HCT116 (cell line): ENCODE results near the gene KRTCAP2. TPM values are rescaled to one million over a fixed set of nuclear protein-coding genes. Genes with fewer than 3 reads are reported as not detected.

Source experiments
- ATAC-seq: fragments of 200-7000 bp; cut with Tn5 transposase; 2 replicates; pipeline ENCODE4 v1.9.1; 2020; ENCODE audit warnings: mild to moderate bottlenecking, moderate library complexity
- BruUV-seq: library from RNA; stranded (reverse); fragments of 400-500 nt; replicated peaks from 2 replicates; lab custom pipeline; 2021; lab: Mats Ljungman, UMichigan
- CTCF ChIA-PET: fragments of 300-600 bp; sonication (Branson Sonifier 250); formaldehyde crosslinking; loops from one replicate; lab custom pipeline; 2021; ENCODE audit warnings: antibody characterized with exemption; lab: Charles Lee
- POLR2A ChIA-PET: fragments of 300-600, 350-600 bp; sonication (Branson Sonifier 250); formaldehyde crosslinking; loops from one replicate; lab custom pipeline; 2021; ENCODE audit warnings: antibody characterized with exemption; lab: Charles Lee
- RAD21 ChIA-PET, 2 experiments: fragments of 300-600 bp; sonication (Branson Sonifier 250); formaldehyde crosslinking; loops; one replicate each; lab custom pipeline; 2023; ENCODE audit warnings: low total read pairs in 2 of 2; ENCODE audit not compliant: uncharacterized antibody in 2 of 2, unreplicated experiment in 2 of 2, low non-redundant PET in 1 of 2; lab: Charles Lee
- DNase-seq: peaks from one replicate; pipeline ENCODE4 v3.0.0-alpha.2; 2010; ENCODE audit warnings: low read depth, low spot score
- H2AFZ ChIP-seq: fragments of 200-600 bp; shearing (Covaris generic), sonication (generic); 2 replicates; pipeline ENCODE4 v1.6.1; 2017; ENCODE audit warnings: low read depth, mixed run types, mixed read lengths, antibody characterized with exemption, low read length; ENCODE audit not compliant: poor library complexity, severe bottlenecking
- H3K27ac ChIP-seq: 2 replicates; pipeline ENCODE4 v1.5.1; 2012; ENCODE audit warnings: low read depth, low read length
- H3K27me3 ChIP-seq: fragments of 200-600 bp; sonication (generic); 2 replicates; pipeline ENCODE4 v1.6.1; 2016; ENCODE audit warnings: mixed run types, low read length, mixed read lengths; ENCODE audit not compliant: insufficient read depth
- H3K36me3 ChIP-seq, 2 experiments: fragments of 200-500 bp in 1 of 2; fragments of 200-600 bp in 1 of 2; sonication (Bioruptor generic) in 1 of 2; sonication (generic) in 1 of 2; 2 replicates each; pipeline versions ENCODE4 v1.5.1 to v1.6.1; 2014 to 2016; ENCODE audit warnings: low read length in 2 of 2, inconsistent platforms in 1 of 2, mixed read lengths in 1 of 2, mixed run types in 1 of 2; ENCODE audit not compliant: insufficient read depth in 2 of 2, control insufficient read depth in 1 of 2
- H3K4me1 ChIP-seq, 2 experiments: fragments of 200-600 bp in 1 of 2; sonication (generic) in 1 of 2; 2 replicates each; pipeline versions ENCODE4 v1.5.1 to v1.6.1; 2012 to 2017; ENCODE audit warnings: low read length in 2 of 2, inconsistent platforms in 1 of 2, mild to moderate bottlenecking in 1 of 2, mixed read lengths in 1 of 2, mixed run types in 1 of 2, moderate library complexity in 1 of 2; ENCODE audit not compliant: insufficient read depth in 2 of 2, control insufficient read depth in 1 of 2
- H3K4me2 ChIP-seq: fragments of 200-600 bp; sonication (generic); 2 replicates; pipeline ENCODE4 v1.6.1; 2017; ENCODE audit warnings: mixed run types, low read length, mixed read lengths
- H3K4me3 ChIP-seq, 2 experiments: fragments of 200-600 bp in 1 of 2; sonication (generic) in 1 of 2; replicated peaks in 1 of 2; 2 replicates each; pipeline ENCODE4 v1.5.1; 2011 to 2016; ENCODE audit warnings: low read length in 2 of 2, control low read depth in 1 of 2, low read depth in 1 of 2, mild to moderate bottlenecking in 1 of 2, mixed read lengths in 1 of 2, mixed run types in 1 of 2
- H3K79me2 ChIP-seq: fragments of 200-600 bp; sonication (generic); 2 replicates; pipeline ENCODE4 v1.6.1; 2017; ENCODE audit warnings: mild to moderate bottlenecking, mixed run types, low read length, moderate library complexity, mixed read lengths; ENCODE audit not compliant: insufficient read depth
- H3K9ac ChIP-seq: fragments of 200-600 bp; sonication (generic); 2 replicates; pipeline ENCODE4 v1.6.1; 2016; ENCODE audit warnings: low read length, mixed read lengths
- H3K9me2 ChIP-seq: fragments of 200-600 bp; sonication (generic), shearing (Covaris generic); 2 replicates; pipeline ENCODE4 v1.6.1; 2017; ENCODE audit warnings: mixed run types, mild to moderate bottlenecking, moderate library complexity; ENCODE audit not compliant: insufficient read depth
- H3K9me3 ChIP-seq, 2 experiments: fragments of 200-500 bp in 1 of 2; fragments of 200-600 bp in 1 of 2; sonication (Bioruptor generic) in 1 of 2; sonication (generic) in 1 of 2; 2 replicates each; pipeline ENCODE4 v1.6.1; 2014 to 2017; ENCODE audit warnings: low read length in 2 of 2, mixed read lengths in 2 of 2, inconsistent platforms in 1 of 2, low read depth in 1 of 2, mild to moderate bottlenecking in 1 of 2, mixed run types in 1 of 2, moderate library complexity in 1 of 2; ENCODE audit not compliant: control insufficient read depth in 1 of 2, insufficient read depth in 1 of 2
- H4K20me1 ChIP-seq: fragments of 200-600 bp; sonication (generic), shearing (Covaris generic); 2 replicates; pipeline ENCODE4 v1.6.1; 2017; ENCODE audit warnings: mixed run types, mild to moderate bottlenecking, moderate library complexity; ENCODE audit not compliant: insufficient read depth
- CEBPB ChIP-seq: IDR thresholded peaks from 2 replicates; pipeline ENCODE4 v1.6.1; 2012; ENCODE audit warnings: low read depth
- EGR1 ChIP-seq: IDR thresholded peaks from 2 replicates; pipeline ENCODE4 v1.6.1; 2012; ENCODE audit warnings: low read depth
- EZH2phosphoT487 ChIP-seq: fragments of 200-600 bp; IDR thresholded peaks from 2 replicates; pipeline ENCODE4 v1.6.1; 2018; ENCODE audit warnings: antibody characterized with exemption, borderline replicate concordance
- FOSL1 ChIP-seq: IDR thresholded peaks from 2 replicates; pipeline ENCODE4 v1.6.1; 2012; ENCODE audit warnings: low read depth
- JUND ChIP-seq: IDR thresholded peaks from 2 replicates; pipeline ENCODE4 v1.6.1; 2012
- POLR2A ChIP-seq: IDR thresholded peaks from 2 replicates; pipeline ENCODE4 v1.7.0; 2011; ENCODE audit warnings: borderline replicate concordance; ENCODE audit not compliant: insufficient read depth, insufficient read length; ENCODE audit errors: extremely low read depth
- POLR2AphosphoS5 ChIP-seq: IDR thresholded peaks from 2 replicates; pipeline ENCODE4 v1.6.1; 2011; ENCODE audit warnings: mild to moderate bottlenecking, low read depth, low read length, moderate library complexity
- RAD21 ChIP-seq: IDR thresholded peaks from 2 replicates; pipeline ENCODE4 v1.6.1; 2012; ENCODE audit warnings: low read depth, mild to moderate bottlenecking
- TCF7L2 ChIP-seq: IDR thresholded peaks from 2 replicates; pipeline ENCODE4 v1.7.0; 2011; ENCODE audit warnings: borderline replicate concordance, inconsistent platforms; ENCODE audit not compliant: insufficient read depth, insufficient read length; ENCODE audit errors: extremely low read depth
- ZFX ChIP-seq: fragments of 450-650 bp; IDR thresholded peaks from 2 replicates; pipeline ENCODE4 v1.6.1; 2017
- ZNF274 ChIP-seq: fragments of 200-500 bp; sonication (Bioruptor generic); IDR thresholded peaks from 2 replicates; pipeline ENCODE4 v1.6.1; 2014; ENCODE audit warnings: mild to moderate bottlenecking, low read depth, low read length, inconsistent platforms
- intact Hi-C: fragments of 100-400 bp; cut with micrococcal nuclease; formaldehyde crosslinking; loops from 2 replicates; pipeline ENCODE4 v1.10.0; 2022
- total RNA-seq: library from RNA; stranded (reverse); gene quantifications from one replicate; pipeline ENCODE4 v1.2.1, GENCODE V29; 2021; ENCODE audit not compliant: unreplicated experiment
- TF ChIP-seq, protein P1 (sequence below): IDR thresholded peaks from 2 replicates; pipeline ENCODE4 v1.6.1; 2012
- TF ChIP-seq, protein P2 (sequence below): IDR thresholded peaks from 2 replicates; pipeline ENCODE4 v1.6.1; 2012; ENCODE audit warnings: low read depth

The KRTCAP2 gene
- total RNA-seq, 1 experiment from 2014 or later: 143 TPM

DNA sequence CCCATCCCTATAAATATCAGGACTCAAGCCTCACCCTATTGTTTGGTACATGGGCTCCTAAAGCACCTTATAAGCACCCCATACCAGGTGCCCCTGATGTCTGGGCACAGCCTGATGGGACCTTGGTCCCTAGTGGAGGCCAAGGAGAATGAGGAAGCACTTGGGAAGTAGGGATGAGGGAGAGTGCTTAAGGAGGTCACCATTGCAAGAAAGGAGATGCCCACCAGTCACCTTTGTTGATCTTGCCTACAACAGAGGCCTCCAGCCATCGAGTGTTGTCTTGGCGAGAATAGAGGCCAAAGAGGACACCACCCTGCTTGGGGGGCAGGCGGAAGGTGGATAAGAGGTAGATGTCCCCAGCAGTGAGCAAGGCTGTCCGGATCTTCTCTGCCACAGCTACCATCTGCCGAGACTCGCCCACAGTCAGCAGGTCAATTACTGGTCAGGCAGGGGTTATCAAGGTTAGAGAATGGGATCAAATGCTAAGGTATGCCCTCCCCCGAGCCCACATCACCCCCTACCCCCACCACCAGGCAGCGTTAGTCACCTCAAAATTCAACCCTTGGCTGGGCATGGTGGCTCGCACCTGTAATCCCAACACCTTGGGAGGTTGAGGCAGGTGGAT is 33.0 kb upstream of the KRTCAP2 start:
- intact Hi-C loops: loop anchor here (5.0 kb wide), 2 partner anchors 36 to 386 kb away; a partner anchor contains a TSS
- H2AFZ ChIP-seq: no peak overlapping the region
- POLR2A ChIA-PET: no interaction called here

More for the DNA sequence above, 33.0 kb upstream of the KRTCAP2 start:
- ChIA-PET CTCF (interaction anchor here (0.9 to 4.0 kb wide), 2 partner anchors 44 to 71 kb away, joined by 3 to 13 read pairs; no protein-coding TSS in a partner anchor), RAD21 (no interaction called here)
- BruUV-seq: no TSS peak
- Histone ChIP-seq H4K20me1 (no peaks in the 10 kb centered on the region), H3K9me2 (no peaks in the 10 kb centered on the region), H3K4me1 (peaks cover 22 to 33% of the 10 kb centered on the region in 2 experiments), H3K9ac (no peak overlapping the region), H3K36me3 (peaks cover 0 to 6% of the 10 kb centered on the region in 2 experiments; a peak in 1 of 4 replicates), H3K27me3 (no peaks in the 10 kb centered on the region), H3K27ac (no peak overlapping the region), H3K79me2 (peaks cover 16% of the 10 kb centered on the region), H3K4me3 (no peak overlapping the region), H3K9me3 (no peaks in the 10 kb centered on the region), H3K4me2 (no peak overlapping the region)
- TF ChIP-seq JUND (no peak), RAD21 (no peak), ZNF274 (no peak), EGR1 (no peak), ZFX (no peak), EZH2phosphoT487 (no peak), TCF7L2 (no peak), POLR2AphosphoS5 (no peak), CEBPB (no peak), FOSL1 (no peak), POLR2A (no peak)
- TF ChIP-seq, protein P1, sequence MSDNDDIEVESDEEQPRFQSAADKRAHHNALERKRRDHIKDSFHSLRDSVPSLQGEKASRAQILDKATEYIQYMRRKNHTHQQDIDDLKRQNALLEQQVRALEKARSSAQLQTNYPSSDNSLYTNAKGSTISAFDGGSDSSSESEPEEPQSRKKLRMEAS: no peak
- TF ChIP-seq, protein P2, sequence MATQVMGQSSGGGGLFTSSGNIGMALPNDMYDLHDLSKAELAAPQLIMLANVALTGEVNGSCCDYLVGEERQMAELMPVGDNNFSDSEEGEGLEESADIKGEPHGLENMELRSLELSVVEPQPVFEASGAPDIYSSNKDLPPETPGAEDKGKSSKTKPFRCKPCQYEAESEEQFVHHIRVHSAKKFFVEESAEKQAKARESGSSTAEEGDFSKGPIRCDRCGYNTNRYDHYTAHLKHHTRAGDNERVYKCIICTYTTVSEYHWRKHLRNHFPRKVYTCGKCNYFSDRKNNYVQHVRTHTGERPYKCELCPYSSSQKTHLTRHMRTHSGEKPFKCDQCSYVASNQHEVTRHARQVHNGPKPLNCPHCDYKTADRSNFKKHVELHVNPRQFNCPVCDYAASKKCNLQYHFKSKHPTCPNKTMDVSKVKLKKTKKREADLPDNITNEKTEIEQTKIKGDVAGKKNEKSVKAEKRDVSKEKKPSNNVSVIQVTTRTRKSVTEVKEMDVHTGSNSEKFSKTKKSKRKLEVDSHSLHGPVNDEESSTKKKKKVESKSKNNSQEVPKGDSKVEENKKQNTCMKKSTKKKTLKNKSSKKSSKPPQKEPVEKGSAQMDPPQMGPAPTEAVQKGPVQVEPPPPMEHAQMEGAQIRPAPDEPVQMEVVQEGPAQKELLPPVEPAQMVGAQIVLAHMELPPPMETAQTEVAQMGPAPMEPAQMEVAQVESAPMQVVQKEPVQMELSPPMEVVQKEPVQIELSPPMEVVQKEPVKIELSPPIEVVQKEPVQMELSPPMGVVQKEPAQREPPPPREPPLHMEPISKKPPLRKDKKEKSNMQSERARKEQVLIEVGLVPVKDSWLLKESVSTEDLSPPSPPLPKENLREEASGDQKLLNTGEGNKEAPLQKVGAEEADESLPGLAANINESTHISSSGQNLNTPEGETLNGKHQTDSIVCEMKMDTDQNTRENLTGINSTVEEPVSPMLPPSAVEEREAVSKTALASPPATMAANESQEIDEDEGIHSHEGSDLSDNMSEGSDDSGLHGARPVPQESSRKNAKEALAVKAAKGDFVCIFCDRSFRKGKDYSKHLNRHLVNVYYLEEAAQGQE: no peak
- ATAC-seq (no peak), DNase-seq (no peak)
